Stimulated activated effector memory CD8-positive, alpha-beta T cell treated with anti-CD3 and anti-CD28 coated beads, Interleukin-12 subunit alpha, Interleukin-12 subunit beta, amount 100 ng/mL, for 72 hours (primary cell): ENCODE results near the gene ZNF646.

Experiments
- ATAC-seq: fragments of 150-1000 bp; cut with Tn5 transposase; 2 replicates; pipeline ENCODE4 v1.10.0; 2021
- DNase-seq, 2 donors: peaks; one replicate each; pipeline ENCODE4 v3.0.0; 2021 to 2022; ENCODE audit warnings: low spot score in 2 of 2
- H3K27ac Mint-ChIP-seq: one replicate; pipeline ENCODE4 v1.8.0; 2022; ENCODE audit warnings: mild to moderate bottlenecking, mixed read lengths
- H3K36me3 Mint-ChIP-seq: one replicate; pipeline ENCODE4 v1.8.0; 2022; ENCODE audit warnings: mild to moderate bottlenecking, mixed read lengths
- H3K4me1 Mint-ChIP-seq: one replicate; pipeline ENCODE4 v1.8.0; 2022; ENCODE audit warnings: mixed read lengths
- H3K4me3 Mint-ChIP-seq: one replicate; pipeline ENCODE4 v1.8.0; 2022; ENCODE audit warnings: mild to moderate bottlenecking, mixed read lengths
- H3K9me3 Mint-ChIP-seq: one replicate; pipeline ENCODE4 v1.8.0; 2022; ENCODE audit warnings: mixed read lengths

The ZNF646 gene

DNA sequence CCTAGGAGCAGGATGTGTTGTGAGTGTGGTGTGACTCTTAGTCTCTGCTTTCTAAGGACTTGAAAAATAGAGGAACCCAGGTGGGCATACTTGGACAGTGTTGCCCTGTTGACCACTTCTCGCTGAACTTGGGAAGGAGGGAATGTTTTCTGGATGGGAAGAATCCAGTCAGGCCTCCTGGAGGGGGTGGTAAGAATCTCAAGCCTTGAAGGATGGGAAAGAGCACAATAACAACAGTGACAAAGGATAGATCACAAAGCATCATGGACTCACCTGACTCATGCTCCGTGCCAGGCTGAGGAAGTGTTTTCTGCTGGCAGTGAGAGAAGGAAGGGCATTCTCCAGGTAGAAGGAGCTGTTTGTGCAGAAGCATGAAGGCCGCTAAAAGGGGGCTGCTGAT, 51.6 kb downstream of the ZNF646 start:
- no peak for DNase-seq
- Mint-ChIP-seq H3K36me3 (peaks cover 64% of the 10 kb centered on the region), H3K9me3 (no peaks in the 10 kb centered on the region), H3K4me3 (no peak overlapping the region), H3K4me1 (peaks cover 6% of the 10 kb centered on the region), H3K27ac (peak overlapping the region; percentile 77)
- ATAC-seq, result no peak

DNA sequence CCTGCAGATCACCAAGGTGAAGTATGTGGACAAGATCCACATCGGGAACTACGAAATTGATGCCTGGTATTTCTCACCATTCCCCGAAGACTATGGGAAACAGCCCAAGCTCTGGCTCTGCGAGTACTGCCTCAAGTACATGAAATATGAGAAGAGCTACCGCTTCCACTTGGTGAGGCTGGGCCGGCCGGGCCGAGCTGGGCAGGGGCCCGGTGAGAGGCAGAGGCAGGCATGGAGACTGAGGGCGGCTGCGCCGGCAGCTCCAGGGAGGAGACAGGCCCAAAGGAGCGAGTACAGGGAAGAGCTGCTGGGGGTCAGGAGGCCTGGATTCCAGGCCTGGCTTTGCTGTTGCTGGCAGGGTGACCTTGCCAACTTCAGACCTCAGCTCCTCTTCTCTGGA, 53.0 kb downstream of the ZNF646 start:
- Mint-ChIP-seq H3K4me3 (no peak overlapping the region), H3K36me3 (peaks cover 51% of the 10 kb centered on the region), H3K9me3 (no peaks in the 10 kb centered on the region), H3K4me1 (peaks cover 6% of the 10 kb centered on the region), H3K27ac (peak overlapping the region; percentile 14)
- DNase-seq (no peak), ATAC-seq (no peak)

- Mint-ChIP-seq H3K4me3 (no peak overlapping the region), H3K27ac (no peak overlapping the region), H3K4me1 (peaks cover 6% of the 10 kb centered on the region), H3K36me3 (peaks cover 33% of the 10 kb centered on the region), H3K9me3 (no peaks in the 10 kb centered on the region)
- no peak for ATAC-seq
- DNase-seq, result no peak
These were observed 54.7 kb downstream of the ZNF646 start for GRCh38 chr16:31128711-31129567.

- Mint-ChIP-seq H3K36me3 (peaks cover 25% of the 10 kb centered on the region), H3K4me1 (peaks cover 6% of the 10 kb centered on the region), H3K9me3 (no peaks in the 10 kb centered on the region), H3K4me3 (no peak overlapping the region), H3K27ac (no peak overlapping the region)
- DNase-seq (no peak), ATAC-seq (no peak)
These were observed 55.5 kb downstream of the ZNF646 start for GRCh38 chr16:31129568-31130335.

DNA sequence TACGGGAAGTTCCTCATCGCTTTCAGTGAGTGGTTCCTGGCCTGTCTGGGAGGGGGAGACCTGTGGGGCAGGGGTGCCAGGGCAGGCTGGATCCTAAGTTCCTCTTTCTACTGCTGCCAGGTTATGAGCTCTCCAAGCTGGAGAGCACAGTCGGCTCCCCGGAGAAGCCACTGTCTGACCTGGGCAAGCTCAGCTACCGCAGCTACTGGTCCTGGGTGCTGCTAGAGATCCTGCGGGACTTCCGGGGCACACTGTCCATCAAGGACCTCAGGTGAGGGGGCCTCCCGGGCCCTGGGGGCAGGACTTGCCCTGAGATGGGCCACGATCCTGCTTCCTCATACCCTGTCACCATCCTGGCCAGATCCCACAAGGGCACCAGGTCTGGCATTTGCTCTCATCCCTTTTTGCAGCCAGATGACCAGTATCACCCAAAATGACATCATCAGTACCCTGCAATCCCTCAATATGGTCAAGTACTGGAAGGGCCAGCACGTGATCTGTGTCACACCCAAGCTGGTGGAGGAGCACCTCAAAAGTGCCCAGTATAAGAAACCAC, 56.2 kb downstream of the ZNF646 start:
- no peak for ATAC-seq
- no peak for DNase-seq
- Mint-ChIP-seq H3K9me3 (no peaks in the 10 kb centered on the region), H3K4me3 (no peak overlapping the region), H3K4me1 (peaks cover 6% of the 10 kb centered on the region), H3K36me3 (peaks cover 18% of the 10 kb centered on the region), H3K27ac (no peak overlapping the region)

DNA sequence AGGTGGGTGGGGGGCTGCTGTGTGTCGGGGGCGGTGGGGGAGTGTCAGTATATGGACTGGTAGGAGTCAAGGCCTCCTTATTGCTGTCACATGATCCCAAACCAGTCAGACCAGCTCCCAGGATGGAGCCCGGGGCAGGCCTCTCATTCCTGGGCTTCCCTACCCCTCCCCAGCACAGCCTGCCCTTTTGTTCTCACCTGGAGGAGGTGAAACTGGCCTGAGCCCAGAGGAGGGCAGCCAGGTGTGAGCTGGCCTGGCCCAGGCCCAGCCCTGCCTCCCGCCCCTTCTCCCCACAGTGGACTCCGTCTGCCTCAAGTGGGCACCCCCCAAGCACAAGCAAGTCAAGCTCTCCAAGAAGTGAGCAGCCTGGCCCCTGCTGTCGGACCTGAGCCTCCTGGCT, 56.7 kb downstream of the ZNF646 start:
- H3K36me3 Mint-ChIP-seq, result peaks cover 15% of the 10 kb centered on the region
- peaks cover 5% of the 10 kb centered on the region for H3K4me1 Mint-ChIP-seq
- DNase-seq (no peak), ATAC-seq (no peak)
- no peaks in the 10 kb centered on the region for H3K9me3 Mint-ChIP-seq
- no peak overlapping the region for H3K4me3 Mint-ChIP-seq
- H3K27ac Mint-ChIP-seq, result peak overlapping the region; percentile 23

- Mint-ChIP-seq H3K36me3 (peaks cover 10% of the 10 kb centered on the region), H3K4me1 (peaks cover under 1% of the 10 kb centered on the region), H3K27ac (peak overlapping the region; percentile 23), H3K4me3 (no peak overlapping the region), H3K9me3 (no peaks in the 10 kb centered on the region)
- DNase-seq (no peak), ATAC-seq (no peak)
These were observed 57.2 kb downstream of the ZNF646 start for GRCh38 chr16:31131416-31131815.

- Mint-ChIP-seq H3K27ac (peak overlapping the region; percentile 23), H3K9me3 (no peaks in the 10 kb centered on the region), H3K4me1 (no peaks in the 10 kb centered on the region), H3K4me3 (no peak overlapping the region), H3K36me3 (peaks cover 6% of the 10 kb centered on the region)
- no peak for DNase-seq
- no peak for ATAC-seq
These were observed 57.6 kb downstream of the ZNF646 start for GRCh38 chr16:31131841-31132271.

DNA sequence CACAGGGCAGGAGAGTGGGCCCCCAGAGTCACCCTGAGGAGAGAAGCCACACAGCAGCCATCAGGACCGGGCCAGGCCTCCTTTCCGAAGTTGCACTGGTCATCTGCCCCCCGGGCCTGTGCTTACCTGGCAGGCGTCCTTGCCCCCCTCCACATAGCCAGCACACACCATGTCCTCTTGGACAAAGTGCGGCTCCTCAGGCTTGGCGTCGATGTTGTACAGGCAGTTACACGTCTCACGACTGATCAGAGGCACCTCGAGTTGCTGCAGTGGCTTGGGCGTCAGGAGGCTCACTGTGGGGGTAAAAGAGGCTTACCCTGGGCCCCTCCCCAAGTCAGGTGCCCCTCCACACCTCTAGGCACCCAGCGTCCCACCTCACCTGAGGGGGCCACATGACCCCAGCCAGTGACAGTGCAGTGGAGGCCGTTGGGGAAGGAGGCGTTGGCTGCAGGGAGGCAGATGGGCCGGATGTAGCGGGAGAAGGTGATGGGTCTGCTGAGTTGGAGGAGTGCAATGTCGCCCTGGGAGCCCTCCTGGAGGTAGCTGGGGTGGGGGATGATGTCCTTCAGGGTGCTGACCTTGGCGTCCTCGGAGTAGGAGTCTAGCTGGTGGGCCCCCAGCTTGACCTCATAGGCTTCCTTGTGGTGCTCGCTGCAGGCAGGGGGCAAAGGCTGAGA, 58.2 kb downstream of the ZNF646 start:
- Mint-ChIP-seq H3K9me3 (no peaks in the 10 kb centered on the region), H3K4me1 (no peaks in the 10 kb centered on the region), H3K36me3 (peaks cover under 1% of the 10 kb centered on the region), H3K4me3 (no peak overlapping the region), H3K27ac (no peak overlapping the region)
- no peak for ATAC-seq
- DNase-seq, result no peak

GRCh38 chr16:31133046-31133501, 58.9 kb downstream of the ZNF646 start:
- no peaks in the 10 kb centered on the region for H3K4me1 Mint-ChIP-seq
- no peak overlapping the region for H3K4me3 Mint-ChIP-seq
- H3K27ac Mint-ChIP-seq, result no peak overlapping the region
- no peaks in the 10 kb centered on the region for H3K36me3 Mint-ChIP-seq
- ATAC-seq, result no peak
- DNase-seq, result no peak
- H3K9me3 Mint-ChIP-seq, result no peaks in the 10 kb centered on the region
